HCT116 (cell line): ENCODE measurements around the gene SDK2. TPM values are rescaled to one million over a fixed set of nuclear protein-coding genes. Genes with fewer than 3 reads are reported as not detected.

Experiments used
- ATAC-seq: fragments of 200-7000 bp; cut with Tn5 transposase; 2 replicates; pipeline ENCODE4 v1.9.1; 2020; ENCODE audit warnings: mild to moderate bottlenecking, moderate library complexity
- BruUV-seq: library from RNA; stranded (reverse); fragments of 400-500 nt; replicated peaks from 2 replicates; lab custom pipeline; 2021; lab: Mats Ljungman, UMichigan
- CTCF ChIA-PET: fragments of 300-600 bp; sonication (Branson Sonifier 250); formaldehyde crosslinking; loops from one replicate; lab custom pipeline; 2021; ENCODE audit warnings: antibody characterized with exemption; lab: Charles Lee
- POLR2A ChIA-PET: fragments of 300-600, 350-600 bp; sonication (Branson Sonifier 250); formaldehyde crosslinking; loops from one replicate; lab custom pipeline; 2021; ENCODE audit warnings: antibody characterized with exemption; lab: Charles Lee
- RAD21 ChIA-PET, 2 experiments: fragments of 300-600 bp; sonication (Branson Sonifier 250); formaldehyde crosslinking; loops; one replicate each; lab custom pipeline; 2023; ENCODE audit warnings: low total read pairs in 2 of 2; ENCODE audit not compliant: uncharacterized antibody in 2 of 2, unreplicated experiment in 2 of 2, low non-redundant PET in 1 of 2; lab: Charles Lee
- DNase-seq: peaks from one replicate; pipeline ENCODE4 v3.0.0-alpha.2; 2010; ENCODE audit warnings: low read depth, low spot score
- H2AFZ ChIP-seq: fragments of 200-600 bp; shearing (Covaris generic), sonication (generic); 2 replicates; pipeline ENCODE4 v1.6.1; 2017; ENCODE audit warnings: low read depth, mixed run types, mixed read lengths, antibody characterized with exemption, low read length; ENCODE audit not compliant: poor library complexity, severe bottlenecking
- H3K27ac ChIP-seq: 2 replicates; pipeline ENCODE4 v1.5.1; 2012; ENCODE audit warnings: low read depth, low read length
- H3K27me3 ChIP-seq: fragments of 200-600 bp; sonication (generic); 2 replicates; pipeline ENCODE4 v1.6.1; 2016; ENCODE audit warnings: mixed run types, low read length, mixed read lengths; ENCODE audit not compliant: insufficient read depth
- H3K36me3 ChIP-seq, 2 experiments: fragments of 200-500 bp in 1 of 2; fragments of 200-600 bp in 1 of 2; sonication (Bioruptor generic) in 1 of 2; sonication (generic) in 1 of 2; 2 replicates each; pipeline versions ENCODE4 v1.5.1 to v1.6.1; 2014 to 2016; ENCODE audit warnings: low read length in 2 of 2, inconsistent platforms in 1 of 2, mixed read lengths in 1 of 2, mixed run types in 1 of 2; ENCODE audit not compliant: insufficient read depth in 2 of 2, control insufficient read depth in 1 of 2
- H3K4me1 ChIP-seq, 2 experiments: fragments of 200-600 bp in 1 of 2; sonication (generic) in 1 of 2; 2 replicates each; pipeline versions ENCODE4 v1.5.1 to v1.6.1; 2012 to 2017; ENCODE audit warnings: low read length in 2 of 2, inconsistent platforms in 1 of 2, mild to moderate bottlenecking in 1 of 2, mixed read lengths in 1 of 2, mixed run types in 1 of 2, moderate library complexity in 1 of 2; ENCODE audit not compliant: insufficient read depth in 2 of 2, control insufficient read depth in 1 of 2
- H3K4me2 ChIP-seq: fragments of 200-600 bp; sonication (generic); 2 replicates; pipeline ENCODE4 v1.6.1; 2017; ENCODE audit warnings: mixed run types, low read length, mixed read lengths
- H3K4me3 ChIP-seq, 2 experiments: fragments of 200-600 bp in 1 of 2; sonication (generic) in 1 of 2; replicated peaks in 1 of 2; 2 replicates each; pipeline ENCODE4 v1.5.1; 2011 to 2016; ENCODE audit warnings: low read length in 2 of 2, control low read depth in 1 of 2, low read depth in 1 of 2, mild to moderate bottlenecking in 1 of 2, mixed read lengths in 1 of 2, mixed run types in 1 of 2
- H3K79me2 ChIP-seq: fragments of 200-600 bp; sonication (generic); 2 replicates; pipeline ENCODE4 v1.6.1; 2017; ENCODE audit warnings: mild to moderate bottlenecking, mixed run types, low read length, moderate library complexity, mixed read lengths; ENCODE audit not compliant: insufficient read depth
- H3K9ac ChIP-seq: fragments of 200-600 bp; sonication (generic); 2 replicates; pipeline ENCODE4 v1.6.1; 2016; ENCODE audit warnings: low read length, mixed read lengths
- H3K9me2 ChIP-seq: fragments of 200-600 bp; sonication (generic), shearing (Covaris generic); 2 replicates; pipeline ENCODE4 v1.6.1; 2017; ENCODE audit warnings: mixed run types, mild to moderate bottlenecking, moderate library complexity; ENCODE audit not compliant: insufficient read depth
- H3K9me3 ChIP-seq, 2 experiments: fragments of 200-500 bp in 1 of 2; fragments of 200-600 bp in 1 of 2; sonication (Bioruptor generic) in 1 of 2; sonication (generic) in 1 of 2; 2 replicates each; pipeline ENCODE4 v1.6.1; 2014 to 2017; ENCODE audit warnings: low read length in 2 of 2, mixed read lengths in 2 of 2, inconsistent platforms in 1 of 2, low read depth in 1 of 2, mild to moderate bottlenecking in 1 of 2, mixed run types in 1 of 2, moderate library complexity in 1 of 2; ENCODE audit not compliant: control insufficient read depth in 1 of 2, insufficient read depth in 1 of 2
- H4K20me1 ChIP-seq: fragments of 200-600 bp; sonication (generic), shearing (Covaris generic); 2 replicates; pipeline ENCODE4 v1.6.1; 2017; ENCODE audit warnings: mixed run types, mild to moderate bottlenecking, moderate library complexity; ENCODE audit not compliant: insufficient read depth
- ATF3 ChIP-seq: IDR thresholded peaks from 2 replicates; pipeline ENCODE4 v1.6.1; 2012
- CBX3 ChIP-seq: IDR thresholded peaks from 2 replicates; pipeline ENCODE4 v1.6.1; 2012; ENCODE audit warnings: low read depth
- CTCF ChIP-seq, 3 experiments: fragments of 200-600 bp in 1 of 3; sonication (generic) in 1 of 3; IDR thresholded peaks in 2 of 3; conservative IDR thresholded peaks in 1 of 3; 2 replicates each; pipeline ENCODE4 v1.5.1; 2012 to 2017; ENCODE audit warnings: low read depth in 2 of 3, low read length in 2 of 3, antibody characterized with exemption in 1 of 3, borderline replicate concordance in 1 of 3, control low read depth in 1 of 3, mild to moderate bottlenecking in 1 of 3, mixed read lengths in 1 of 3, mixed run types in 1 of 3, moderate library complexity in 1 of 3; ENCODE audit not compliant: insufficient read depth in 1 of 3
- EGR1 ChIP-seq: IDR thresholded peaks from 2 replicates; pipeline ENCODE4 v1.6.1; 2012; ENCODE audit warnings: low read depth
- ELF1 ChIP-seq: IDR thresholded peaks from 2 replicates; pipeline ENCODE4 v1.6.1; 2012; ENCODE audit warnings: low read depth, borderline replicate concordance
- EZH2 ChIP-seq: fragments of 200-600 bp; sonication (generic); IDR thresholded peaks from 2 replicates; pipeline ENCODE4 v1.6.1; 2017; ENCODE audit warnings: antibody characterized with exemption, mixed run types
- JUND ChIP-seq: IDR thresholded peaks from 2 replicates; pipeline ENCODE4 v1.6.1; 2012
- MAX ChIP-seq: IDR thresholded peaks from 2 replicates; pipeline ENCODE4 v1.6.1; 2012
- RAD21 ChIP-seq: IDR thresholded peaks from 2 replicates; pipeline ENCODE4 v1.6.1; 2012; ENCODE audit warnings: low read depth, mild to moderate bottlenecking
- TCF7L2 ChIP-seq: IDR thresholded peaks from 2 replicates; pipeline ENCODE4 v1.7.0; 2011; ENCODE audit warnings: borderline replicate concordance, inconsistent platforms; ENCODE audit not compliant: insufficient read depth, insufficient read length; ENCODE audit errors: extremely low read depth
- YY1 ChIP-seq: IDR thresholded peaks from 2 replicates; pipeline ENCODE4 v1.6.1; 2011; ENCODE audit warnings: low read length, low read depth, moderate library complexity, mild to moderate bottlenecking; ENCODE audit not compliant: insufficient replicate concordance; ENCODE audit errors: extremely low read depth
- ZFX ChIP-seq: fragments of 450-650 bp; IDR thresholded peaks from 2 replicates; pipeline ENCODE4 v1.6.1; 2017
- ZNF274 ChIP-seq: fragments of 200-500 bp; sonication (Bioruptor generic); IDR thresholded peaks from 2 replicates; pipeline ENCODE4 v1.6.1; 2014; ENCODE audit warnings: mild to moderate bottlenecking, low read depth, low read length, inconsistent platforms
- intact Hi-C: fragments of 100-400 bp; cut with micrococcal nuclease; formaldehyde crosslinking; loops from 2 replicates; pipeline ENCODE4 v1.10.0; 2022
- total RNA-seq: library from RNA; stranded (reverse); gene quantifications from one replicate; pipeline ENCODE4 v1.2.1, GENCODE V29; 2021; ENCODE audit not compliant: unreplicated experiment

The SDK2 gene
- total RNA-seq, 1 experiment from 2014 or later, result 0.10 TPM

- POLR2A ChIA-PET, result interaction anchor here (0.6 kb wide), 1 partner anchor 21 kb away, joined by 5 read pairs; no protein-coding TSS in a partner anchor
- Histone ChIP-seq H3K4me1 (peaks cover 0 to 4% of the 10 kb centered on the region in 2 experiments; a peak in 3 of 4 replicates), H4K20me1 (no peaks in the 10 kb centered on the region), H3K9me3 (peaks cover 12 to 15% of the 10 kb centered on the region in 2 experiments; a peak in 2 of 4 replicates), H3K4me2 (no peak overlapping the region), H2AFZ (no peak overlapping the region), H3K27ac (no peak overlapping the region), H3K27me3 (peaks cover 14% of the 10 kb centered on the region), H3K9me2 (no peaks in the 10 kb centered on the region), H3K79me2 (no peaks in the 10 kb centered on the region), H3K4me3 (no peak overlapping the region), H3K36me3 (no peaks in the 10 kb centered on the region), H3K9ac (no peak overlapping the region)
- RAD21 ChIA-PET, result interaction anchor here (0.7 to 1.3 kb wide), 2 partner anchors 162 to 184 kb away, joined by 4 read pairs; no protein-coding TSS in a partner anchor
- BruUV-seq, result no TSS peak
- intact Hi-C loops, result loop anchor here (1.0 kb wide), 5 partner anchors 53 to 519 kb away; no protein-coding TSS in a partner anchor
- TF ChIP-seq RAD21, result peak; percentile 65
- TF ChIP-seq ELF1, result no peak
- no peak for TF ChIP-seq ATF3
- TF ChIP-seq TCF7L2, result no peak
- TF ChIP-seq YY1, result peak; percentile 26
- no peak for TF ChIP-seq JUND
- TF ChIP-seq EZH2, result no peak
- TF ChIP-seq MAX, result peak; percentile 52
- TF ChIP-seq ZNF274, result no peak
- no peak for TF ChIP-seq EGR1
- TF ChIP-seq CTCF (IDR thresholded peaks at IDR 0.05 in 2 of 3, conservative IDR thresholded peaks at IDR 0.05 in 1 of 3; ENCODE audit: borderline replicate concordance in 1 of 3, insufficient read depth in 1 of 3, low read depth in 2 of 3, low read length in 2 of 3), result peak; percentile 86 to 91 (median 87)
- no peak for TF ChIP-seq CBX3
- no peak for TF ChIP-seq ZFX
- CTCF ChIA-PET, result interaction anchor here (0.7 to 2.5 kb wide), 4 partner anchors 51 to 286 kb away, joined by 3 to 7 read pairs (median 4); no protein-coding TSS in a partner anchor
- DNase-seq, result peak; percentile 57
- ATAC-seq, result peak; percentile 100
Observed at GRCh38 chr17:73657473-73658116, 13.3 kb upstream of the SDK2 start.
